Stimulated activated naive CD8-positive, alpha-beta T cell treated with anti-CD3 and anti-CD28 coated beads, Interleukin-15, Interleukin-2, amounts not matched to agents 100 U/mL and 50 U/mL, for 24 hours (primary cell): ENCODE results near the gene ANO4.
"Not testable (repeated sequence)": the region's sequence is repeated elsewhere in the genome, so short reads cannot be mapped to it uniquely, and the experiment has no call there.

Experiments used
- ATAC-seq: fragments of 150-1000 bp; cut with Tn5 transposase; one replicate; pipeline ENCODE4 v1.10.0; 2021
- DNase-seq: peaks from one replicate; pipeline ENCODE4 v3.0.0; 2021

Gene ANO4

GRCh38 chr12:100871195-100871734, 76.7 kb downstream of the ANO4 start:
- DNase-seq (no peak), ATAC-seq (no peak)

DNA sequence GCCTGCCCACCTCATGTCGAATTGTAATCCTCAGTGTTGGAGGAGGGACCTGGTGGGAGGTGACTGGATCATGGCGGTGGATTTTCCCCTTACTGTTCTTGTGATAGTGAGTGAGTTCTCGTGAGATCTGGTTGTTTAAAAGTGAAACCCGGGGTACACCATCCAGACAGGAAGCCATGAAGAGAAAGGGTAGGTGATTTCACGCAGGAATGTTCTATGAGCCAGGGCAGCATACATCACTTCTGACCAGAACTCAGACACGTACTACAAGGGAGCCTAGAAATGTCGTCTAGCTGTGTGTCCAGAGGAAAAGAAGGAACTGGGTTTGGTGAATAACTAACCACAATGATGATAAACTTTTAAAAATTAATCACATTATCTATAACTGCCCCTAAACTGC, 80.6 kb downstream of the ANO4 start:
- ATAC-seq (no peak), DNase-seq (no peak)

GRCh38 chr12:100875771-100876170, 81.2 kb downstream of the ANO4 start:
- DNase-seq (no peak), ATAC-seq (no peak)

DNA sequence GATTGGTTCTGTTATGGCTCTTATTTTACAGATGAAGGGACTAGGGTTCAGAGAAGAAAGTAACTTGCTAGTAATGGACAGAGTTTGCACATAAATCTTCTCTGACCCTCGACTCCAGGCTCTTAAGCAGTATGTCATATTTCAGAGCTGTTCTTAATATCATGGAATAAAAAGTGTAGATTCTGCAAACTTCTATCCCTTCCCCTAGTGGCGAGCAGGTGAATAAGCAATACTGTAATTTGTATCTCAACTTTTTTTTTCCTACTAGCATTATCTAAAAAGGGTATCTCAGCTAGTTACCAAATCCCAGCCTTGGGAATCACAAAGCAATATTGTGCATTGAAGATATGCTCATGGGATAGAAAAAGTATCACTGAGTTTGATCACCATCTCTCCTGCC, 83.2 kb downstream of the ANO4 start:
- ATAC-seq (no peak), DNase-seq (no peak)

DNA sequence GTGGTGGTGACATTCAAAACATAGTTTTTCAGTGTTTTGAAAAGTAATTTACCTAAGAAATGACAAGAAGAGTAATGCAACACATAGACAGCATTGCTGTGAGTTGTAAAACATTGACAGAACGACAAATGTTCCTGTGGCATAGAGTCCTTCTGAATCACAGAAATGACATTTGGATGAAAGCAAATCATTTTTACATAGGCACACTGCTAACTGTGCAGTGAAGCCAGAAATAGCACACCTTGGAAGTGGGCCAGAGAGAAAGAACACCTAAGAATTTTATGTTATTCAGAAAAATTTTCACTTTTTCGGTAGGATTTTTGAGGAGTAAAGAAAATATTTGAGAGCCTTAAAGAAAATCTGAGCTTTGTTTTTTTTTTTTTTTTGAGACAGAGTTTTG, 100.6 kb downstream of the ANO4 start:
- DNase-seq = no peak
- no peak for ATAC-seq

GRCh38 chr12:100896192-100896591, 101.6 kb downstream of the ANO4 start:
- ATAC-seq (no peak), DNase-seq (no peak)

- ATAC-seq = no peak
- DNase-seq = no peak
Observed at GRCh38 chr12:100897240-100897639, 102.7 kb downstream of the ANO4 start.

GRCh38 chr12:100899301-100899700, 104.7 kb downstream of the ANO4 start:
- ATAC-seq = no peak
- DNase-seq = no peak

- DNase-seq = no peak
- no peak for ATAC-seq
Observed at GRCh38 chr12:100900808-100901207, 106.2 kb downstream of the ANO4 start.

- DNase-seq = no peak
- no peak for ATAC-seq
Observed at GRCh38 chr12:100901266-100901665, 106.7 kb downstream of the ANO4 start.

- ATAC-seq (no peak), DNase-seq (no peak)
Observed at GRCh38 chr12:100904270-100904669, 109.7 kb downstream of the ANO4 start.

DNA sequence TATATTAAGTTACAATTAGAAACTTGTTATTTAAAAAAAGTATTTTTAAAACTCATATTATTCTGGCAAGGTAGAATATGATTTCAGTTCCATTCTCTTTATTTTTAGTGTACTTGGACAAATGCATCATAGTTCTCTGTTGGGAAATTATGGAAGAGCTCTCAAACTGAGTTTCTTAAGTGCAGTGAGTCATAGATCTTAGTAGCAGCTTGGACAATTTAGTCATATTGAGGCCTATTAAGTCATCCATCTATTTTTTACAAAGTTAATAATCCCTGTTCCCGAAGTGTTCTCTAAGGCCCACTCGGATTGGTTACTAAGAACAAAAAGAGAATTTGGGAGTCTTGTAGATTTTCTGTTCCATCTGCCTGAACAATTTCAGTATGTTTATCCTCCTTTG, 113.9 kb downstream of the ANO4 start:
- ATAC-seq = no peak
- DNase-seq = no peak

DNA sequence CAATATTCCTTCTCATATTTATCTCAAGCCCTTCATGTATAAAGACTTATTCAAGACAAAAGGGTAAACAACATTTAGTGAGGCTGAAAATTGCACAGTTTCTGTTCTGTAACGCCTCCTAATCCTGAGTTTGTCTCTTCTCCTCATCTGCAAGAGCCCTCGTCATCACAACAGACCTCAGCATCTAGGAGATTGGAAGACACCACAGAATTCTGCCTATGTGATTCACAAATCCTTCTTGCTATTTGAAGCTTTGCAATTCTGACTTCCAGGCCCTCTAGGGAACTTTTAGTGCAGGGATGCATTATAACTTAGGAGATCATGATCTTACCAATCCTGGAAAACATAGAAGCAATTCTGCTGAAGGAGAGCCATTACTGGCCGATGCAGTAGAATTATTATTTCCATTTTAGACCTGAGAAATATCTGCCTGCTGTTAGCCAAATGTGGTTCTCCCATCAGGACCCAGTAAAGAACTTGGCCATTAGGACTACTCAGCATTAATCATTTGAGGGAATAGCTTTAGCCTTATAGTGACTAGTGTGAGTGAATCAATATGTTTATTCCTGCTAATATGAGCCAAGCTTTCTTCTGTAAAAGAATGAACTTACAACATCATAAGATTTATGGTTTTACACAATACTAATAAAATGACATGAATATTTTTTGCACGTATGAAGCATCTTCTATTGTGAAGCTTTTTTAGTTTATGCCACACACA, 119.5 kb downstream of the ANO4 start:
- DNase-seq = no peak
- no peak for ATAC-seq

DNA sequence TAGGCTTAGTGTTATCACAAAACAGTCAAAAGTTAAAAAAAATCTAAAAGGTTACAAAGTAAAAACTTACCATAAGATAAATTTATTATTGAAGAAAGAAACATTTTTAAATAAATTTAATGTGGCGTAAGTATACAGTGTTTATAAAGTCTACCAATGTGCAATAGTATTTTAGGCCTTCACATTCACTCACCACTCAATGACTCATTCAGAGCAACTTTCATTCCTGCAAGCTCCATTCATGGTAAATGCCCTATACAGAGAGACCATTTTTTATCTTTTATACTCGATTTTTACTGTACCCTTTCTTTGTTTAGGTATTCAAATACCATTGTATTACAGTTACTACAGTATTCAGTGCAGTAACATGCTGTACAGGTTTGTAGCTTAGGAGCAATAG, 124.5 kb downstream of the ANO4 start:
- ATAC-seq = no peak

GRCh38 chr12:100920493-100920892, 125.9 kb downstream of the ANO4 start:
- ATAC-seq = no peak
- DNase-seq = no peak

More for the DNA sequence above, 124.5 kb downstream of the ANO4 start:
- no peak for DNase-seq

DNA sequence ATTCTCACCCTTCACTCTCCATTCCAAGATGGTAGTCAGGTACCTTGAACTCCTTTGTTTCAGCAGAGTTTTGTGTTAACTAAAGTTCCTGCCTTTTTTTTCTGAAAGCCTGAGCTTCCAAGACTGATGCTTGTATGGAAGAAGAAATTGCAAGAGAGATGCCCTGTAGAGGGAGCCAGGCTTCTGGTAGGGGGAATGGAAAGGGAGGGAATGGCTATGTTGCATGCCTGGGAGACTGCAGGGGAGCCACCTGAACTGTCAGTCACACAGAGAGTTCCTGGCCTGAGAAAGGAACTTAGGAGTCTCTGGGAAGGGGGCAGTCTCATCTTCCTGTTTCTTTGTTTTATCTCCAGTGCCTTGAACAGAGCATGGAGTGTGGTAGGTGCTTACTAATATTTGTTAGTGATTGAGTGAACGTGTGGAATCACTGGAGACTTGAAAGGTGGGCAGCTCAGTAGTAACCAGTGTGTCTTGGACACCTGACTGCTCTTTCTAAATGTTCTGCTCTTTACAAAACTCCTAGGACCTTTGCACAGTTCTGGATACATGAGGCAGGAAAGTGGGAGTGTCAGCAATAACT, 132.2 kb downstream of the ANO4 start:
- DNase-seq (no peak), ATAC-seq (no peak)

- no peak for DNase-seq
Observed at GRCh38 chr12:100927826-100928225, 133.2 kb downstream of the ANO4 start.

GRCh38 chr12:100932571-100932970, 138.0 kb downstream of the ANO4 start:
- DNase-seq (no peak), ATAC-seq (no peak)

More at GRCh38 chr12:100927826-100928225, 133.2 kb downstream of the ANO4 start:
- no peak for ATAC-seq

DNA sequence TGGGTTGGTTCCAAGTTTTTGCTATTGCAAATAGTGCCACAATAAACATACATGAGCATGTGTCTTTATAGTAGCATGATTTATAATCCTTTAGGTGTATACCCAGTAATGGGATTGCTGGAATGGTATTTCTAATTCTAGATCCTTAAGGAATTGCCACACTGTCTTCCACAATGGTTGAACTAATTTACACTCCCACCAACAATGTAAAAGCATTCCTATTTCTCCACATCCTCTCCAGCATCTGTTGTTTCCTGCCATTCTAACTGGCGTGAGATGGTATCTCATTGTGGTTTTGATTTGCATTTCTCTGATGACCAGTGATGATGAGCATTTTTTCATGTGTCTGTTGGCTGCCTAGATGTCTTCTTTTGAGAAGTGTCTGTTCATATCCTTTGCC, 139.0 kb downstream of the ANO4 start:
- DNase-seq, ATAC-seq: not testable (repeated sequence)

- DNase-seq (no peak), ATAC-seq (no peak)
Observed at GRCh38 chr12:100935929-100936328, 141.4 kb downstream of the ANO4 start.

GRCh38 chr12:100936661-100937060, 142.1 kb downstream of the ANO4 start:
- DNase-seq (no peak), ATAC-seq (no peak)

GRCh38 chr12:100940503-100940902, 145.9 kb downstream of the ANO4 start:
- ATAC-seq = no peak
- no peak for DNase-seq

GRCh38 chr12:100942984-100943749, 148.6 kb downstream of the ANO4 start:
- ATAC-seq (no peak), DNase-seq (no peak)
